Keratinocyte (primary cell): ENCODE data around the gene CYP4A22. TPM values are rescaled to one million over a fixed set of nuclear protein-coding genes. Genes with fewer than 3 reads are reported as not detected.
"Not testable (repeated sequence)": the region's sequence is repeated elsewhere in the genome, so short reads cannot be mapped to it uniquely, and the experiment has no call there.

Experiments
- DNase-seq: peaks from one replicate; pipeline ENCODE4 v3.0.0-alpha.2; 2011; ENCODE audit warnings: low read depth, missing footprints, low spot score
- FAIRE-seq: peaks from 2 replicates; lab custom pipeline; 2011; peaks lifted over from hg19 to GRCh38; lab: Jason Lieb, UNC
- H2AFZ ChIP-seq: 2 replicates; pipeline ENCODE4 v1.6.0; 2012; ENCODE audit warnings: low read length, control low read depth, inconsistent platforms; ENCODE audit not compliant: control insufficient read depth
- H3K27ac ChIP-seq: 2 replicates; pipeline ENCODE4 v1.5.1; 2011; ENCODE audit warnings: low read length; ENCODE audit not compliant: control insufficient read depth, insufficient read depth
- H3K27me3 ChIP-seq: 3 replicates; pipeline ENCODE4 v1.6.0; 2011; ENCODE audit warnings: low read length; ENCODE audit not compliant: control insufficient read depth, insufficient read depth; ENCODE audit errors: extremely low read depth
- H3K36me3 ChIP-seq, 2 experiments: 2 replicates in 1 of 2; 3 replicates in 1 of 2; pipeline ENCODE4 v1.5.1; 2011; ENCODE audit warnings: low read length in 2 of 2, mild to moderate bottlenecking in 1 of 2; ENCODE audit not compliant: control insufficient read depth in 2 of 2, insufficient read depth in 2 of 2; ENCODE audit errors: extremely low read depth in 1 of 2
- H3K4me1 ChIP-seq: 3 replicates; pipeline ENCODE4 v1.5.1; 2011; ENCODE audit warnings: low read length; ENCODE audit not compliant: control insufficient read depth, insufficient read depth; ENCODE audit errors: extremely low read depth
- H3K4me2 ChIP-seq: 3 replicates; pipeline ENCODE4 v1.6.0; 2011; ENCODE audit warnings: low read depth, low read length; ENCODE audit not compliant: control insufficient read depth, insufficient read depth; ENCODE audit errors: extremely low read depth
- H3K4me3 ChIP-seq, 3 experiments: fragments of 200-600 bp in 1 of 3; sonication (generic) in 1 of 3; 2 replicates in 2 of 3; 3 replicates in 1 of 3; pipeline ENCODE4 v1.5.1; 2011 to 2016; ENCODE audit warnings: low read length in 3 of 3, mild to moderate bottlenecking in 3 of 3, control low read depth in 2 of 3, inconsistent platforms in 1 of 3, low read depth in 1 of 3, mixed read lengths in 1 of 3, mixed run types in 1 of 3, moderate library complexity in 1 of 3; ENCODE audit not compliant: control insufficient read depth in 2 of 3, insufficient read depth in 2 of 3; ENCODE audit errors: extremely low read depth in 1 of 3
- H3K79me2 ChIP-seq: 2 replicates; pipeline ENCODE4 v1.6.0; 2012; ENCODE audit warnings: low read length; ENCODE audit not compliant: control insufficient read depth, insufficient read depth
- H3K9ac ChIP-seq: 3 replicates; pipeline ENCODE4 v1.6.0; 2011; ENCODE audit warnings: low read length; ENCODE audit not compliant: control insufficient read depth, insufficient read depth; ENCODE audit errors: extremely low read depth
- H3K9me1 ChIP-seq: 3 replicates; pipeline ENCODE4 v1.6.0; 2011; ENCODE audit warnings: low read length; ENCODE audit not compliant: control insufficient read depth, insufficient read depth; ENCODE audit errors: extremely low read depth
- H3K9me3 ChIP-seq: 2 replicates; pipeline ENCODE4 v1.5.1; 2012; ENCODE audit warnings: low read depth, low read length; ENCODE audit not compliant: control insufficient read depth
- H4K20me1 ChIP-seq: 3 replicates; pipeline ENCODE4 v1.6.0; 2011; ENCODE audit warnings: low read length; ENCODE audit not compliant: control insufficient read depth, insufficient read depth; ENCODE audit errors: extremely low read depth
- CTCF ChIP-seq, 3 experiments: IDR thresholded peaks in 1 of 3; conservative IDR thresholded peaks in 1 of 3; optimal IDR thresholded peaks in 1 of 3; 2 replicates in 2 of 3; 3 replicates in 1 of 3; pipeline versions ENCODE3 to v1.5.1; 2011; ENCODE audit warnings: low read length in 3 of 3, mild to moderate bottlenecking in 3 of 3, moderate library complexity in 2 of 3, control low read depth in 1 of 3, inconsistent platforms in 1 of 3; ENCODE audit not compliant: insufficient read depth in 2 of 3; ENCODE audit errors: extremely low read depth in 1 of 3
- EZH2 ChIP-seq: IDR thresholded peaks from one replicate; pipeline ENCODE4 v1.6.1; 2012; ENCODE audit warnings: inconsistent platforms, mild to moderate bottlenecking, low read length, moderate library complexity
- dilution Hi-C: fragments of 300-500 bp; cut with MboI; formaldehyde crosslinking; loops from one replicate; pipeline ENCODE4 v1.7.0; 2020; ENCODE audit warnings: low sequenced_read_pairs; ENCODE audit not compliant: extremely low pct_ligation_motif_present
- polyA plus RNA-seq, 5 experiments: library from polyadenylated mRNA; depleted of rRNA in 3 of 5; stranded (reverse) in 3 of 5; stranded (forward) in 1 of 5; unstranded in 1 of 5; fragments of >200 nt; gene quantifications; 1 replicate in 1 of 5; 2 replicates in 3 of 5; 3 replicates in 1 of 5; pipeline versions ENCODE4 v1.2.1 to v1.2.3, GENCODE V29; 2011 to 2012; ENCODE audit warnings: missing spikeins in 2 of 5, low read depth in 1 of 5, low replicate concordance in 1 of 5

The CYP4A22 gene
- polyA plus RNA-seq, 1 donor (not counting 4 experiments of a cell fraction or from before 2014, with no cell fraction given) = not detected

DNA sequence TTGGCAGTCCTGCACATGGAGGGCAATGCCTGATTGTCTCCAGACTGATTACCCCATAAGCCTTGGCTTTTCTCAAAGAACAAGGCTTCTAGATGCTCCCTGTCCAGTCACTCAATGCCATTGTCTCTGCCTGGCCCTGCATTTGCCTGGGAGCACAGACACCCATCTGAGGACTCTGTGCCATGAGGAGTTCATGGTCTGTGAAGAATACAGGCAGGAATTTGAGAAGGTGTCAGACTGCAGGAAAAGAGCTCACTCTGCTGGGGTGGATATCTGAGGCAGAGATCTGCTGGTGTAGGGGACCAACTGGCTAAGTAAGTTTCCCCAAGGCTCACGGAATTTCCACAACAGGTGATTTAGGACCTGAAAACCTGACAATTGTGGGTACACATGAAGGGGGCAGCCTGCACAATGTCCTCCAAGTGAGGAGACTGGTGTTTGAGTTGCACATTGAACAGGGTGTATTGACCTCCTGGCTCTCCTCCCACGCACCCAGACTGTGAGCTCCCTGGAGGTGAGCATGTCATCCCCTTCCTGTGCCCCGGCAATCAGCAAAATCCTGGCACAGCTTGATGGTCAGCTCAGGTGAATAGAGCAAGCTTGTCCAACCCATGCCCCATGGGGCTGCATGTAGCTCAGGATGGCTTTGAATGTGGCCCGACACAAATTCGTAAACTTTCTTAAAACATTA is 829 bp downstream of the CYP4A22 start:
- no peak overlapping the region for H3K9ac ChIP-seq
- dilution Hi-C loops = no loop called here
- no peak overlapping the region for H3K4me3 ChIP-seq
- no peak overlapping the region for H2AFZ ChIP-seq
- H3K4me2 ChIP-seq = no peak overlapping the region
- H3K9me1 ChIP-seq = no peaks in the 10 kb centered on the region
- no peaks in the 10 kb centered on the region for H3K79me2 ChIP-seq
- no peaks in the 10 kb centered on the region for H3K4me1 ChIP-seq
- H3K9me3 ChIP-seq = no peaks in the 10 kb centered on the region
- H3K36me3 ChIP-seq = no peaks in the 10 kb centered on the region
- DNase-seq (no peak), FAIRE-seq (no peak)
- H3K27me3 ChIP-seq = no peaks in the 10 kb centered on the region
- H4K20me1 ChIP-seq = no peaks in the 10 kb centered on the region
- no peak for TF ChIP-seq CTCF (optimal IDR thresholded peaks at IDR 0.05 in 1 of 3, IDR thresholded peaks at IDR 0.05 in 1 of 3, conservative IDR thresholded peaks at IDR 0.05 in 1 of 3; ENCODE audit: extremely low read depth in 1 of 3, insufficient read depth in 2 of 3, low read length in 3 of 3)
- TF ChIP-seq EZH2 = no peak
- H3K27ac ChIP-seq = no peak overlapping the region

DNA sequence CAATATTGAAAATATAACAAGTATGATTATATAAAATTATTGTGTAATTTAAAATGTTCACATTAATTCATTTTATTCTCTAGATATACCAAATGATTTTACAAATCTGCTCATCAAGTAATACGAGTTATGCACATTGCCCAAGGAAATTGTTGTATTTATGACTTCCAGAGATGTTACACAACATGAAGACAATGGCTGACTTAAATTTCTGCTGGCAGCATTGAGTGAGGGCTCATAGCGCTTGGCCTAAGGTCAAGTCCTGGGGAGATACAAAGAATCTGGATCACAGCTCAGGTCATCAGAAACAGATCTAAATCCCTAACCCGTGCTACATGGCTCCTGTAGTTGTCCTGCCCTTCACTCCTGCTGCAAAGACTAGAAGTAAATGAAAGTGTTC is 3.1 kb downstream of the CYP4A22 start:
- H3K9ac ChIP-seq, H2AFZ ChIP-seq, H3K4me3 ChIP-seq, H3K4me1 ChIP-seq, H3K27me3 ChIP-seq, H3K9me1 ChIP-seq, H4K20me1 ChIP-seq, H3K79me2 ChIP-seq, DNase-seq, FAIRE-seq, H3K27ac ChIP-seq, H3K36me3 ChIP-seq, H3K4me2 ChIP-seq, H3K9me3 ChIP-seq, dilution Hi-C loops: not testable (repeated sequence)

GRCh38 chr1:47143654-47144053 is 6.4 kb downstream of the CYP4A22 start:
- H3K9me3 ChIP-seq, H3K9me1 ChIP-seq, H3K27ac ChIP-seq, DNase-seq, H3K4me2 ChIP-seq, H3K27me3 ChIP-seq, H3K4me1 ChIP-seq, H3K79me2 ChIP-seq, H4K20me1 ChIP-seq, H3K36me3 ChIP-seq, dilution Hi-C loops, H3K4me3 ChIP-seq, H2AFZ ChIP-seq, FAIRE-seq, H3K9ac ChIP-seq: not testable (repeated sequence)
- peak in 2 of 3 experiments; percentile 41 to 46 for TF ChIP-seq CTCF (optimal IDR thresholded peaks at IDR 0.05 in 1 of 3, IDR thresholded peaks at IDR 0.05 in 1 of 3, conservative IDR thresholded peaks at IDR 0.05 in 1 of 3; ENCODE audit: extremely low read depth in 1 of 3, insufficient read depth in 2 of 3, low read length in 3 of 3)

- dilution Hi-C loops, DNase-seq, FAIRE-seq, H2AFZ ChIP-seq, H3K27me3 ChIP-seq, H3K9me3 ChIP-seq, H3K27ac ChIP-seq, H3K79me2 ChIP-seq, H3K9me1 ChIP-seq, H3K4me1 ChIP-seq, H3K4me3 ChIP-seq, H3K4me2 ChIP-seq, H3K9ac ChIP-seq, H3K36me3 ChIP-seq, H4K20me1 ChIP-seq: not testable (repeated sequence)
Observed at GRCh38 chr1:47146495-47146894, 9.3 kb downstream of the CYP4A22 start.
